Measurements from ENCODE around the gene C19orf73.

DNA sequence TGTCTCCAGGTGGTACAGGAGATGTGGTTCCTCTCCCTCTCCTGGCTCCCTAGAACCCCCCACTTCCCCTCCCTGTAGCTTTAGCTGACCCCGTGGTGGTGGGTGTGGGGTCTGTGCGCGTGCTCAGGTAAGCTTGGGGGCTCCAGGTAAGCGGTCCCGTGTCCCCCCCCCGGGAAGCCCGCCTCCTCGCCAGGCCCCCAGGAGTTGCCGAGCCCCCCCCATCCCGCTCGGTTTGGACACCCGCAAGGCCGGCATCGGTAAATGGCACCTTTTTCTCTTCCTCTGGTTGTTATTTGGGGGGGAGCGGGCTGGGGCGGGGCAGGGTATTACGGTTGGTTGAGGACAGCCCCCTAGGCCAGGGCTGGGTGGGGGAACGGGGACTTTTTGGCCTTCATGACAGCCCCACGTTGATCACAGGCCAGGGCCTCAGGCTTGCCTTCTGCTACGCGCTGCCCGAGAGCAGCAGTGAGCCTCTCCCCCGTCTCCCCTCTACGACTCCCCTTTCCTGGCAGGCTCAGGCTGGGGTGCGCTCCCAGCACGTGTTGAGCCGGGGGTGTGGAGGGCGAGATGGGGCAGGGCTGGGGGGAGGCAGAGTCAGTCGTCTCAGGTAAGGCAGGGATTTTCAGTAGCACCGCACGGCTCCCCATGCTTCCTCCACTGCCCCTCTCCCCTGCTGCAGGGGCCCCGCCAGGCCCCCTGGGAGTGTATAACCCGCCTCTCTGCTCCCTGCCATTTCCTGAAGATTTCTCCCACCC, 15.4 kb downstream of the C19orf73 start:
- TF ChIP-seq CTCF (conservative IDR thresholded peaks at IDR 0.05 in 1 of 2, IDR thresholded peaks at IDR 0.05 in 1 of 2; ENCODE audit: low read depth in 1 of 2, low read length in 2 of 2) (no peak), EZH2 (IDR thresholded peaks at IDR 0.05; ENCODE audit: low read length, missing control alignments) (no peak)
